Skin epidermis (tissue), 12 donors: ENCODE data around the gene NECTIN2.
"Not testable (repeated sequence)": the region's sequence is repeated elsewhere in the genome, so short reads cannot be mapped to it uniquely, and the experiment has no call there.

Experiments used
- H3K27ac ChIP-seq, 21 experiments: fragments of 200-600 bp; sonication (generic) in 11 of 21; one replicate each; pipeline ENCODE4 v1.5.0; 2020; ENCODE audit warnings: mild to moderate bottlenecking in 3 of 21, inconsistent platforms in 2 of 21, moderate library complexity in 2 of 21
- H3K4me3 ChIP-seq, 7 experiments: fragments of 200-600 bp; sonication (generic) in 2 of 7; one replicate each; pipeline ENCODE4 v1.5.0; 2020; ENCODE audit warnings: inconsistent platforms in 2 of 7, mild to moderate bottlenecking in 2 of 7, moderate library complexity in 1 of 7

NECTIN2 gene

DNA sequence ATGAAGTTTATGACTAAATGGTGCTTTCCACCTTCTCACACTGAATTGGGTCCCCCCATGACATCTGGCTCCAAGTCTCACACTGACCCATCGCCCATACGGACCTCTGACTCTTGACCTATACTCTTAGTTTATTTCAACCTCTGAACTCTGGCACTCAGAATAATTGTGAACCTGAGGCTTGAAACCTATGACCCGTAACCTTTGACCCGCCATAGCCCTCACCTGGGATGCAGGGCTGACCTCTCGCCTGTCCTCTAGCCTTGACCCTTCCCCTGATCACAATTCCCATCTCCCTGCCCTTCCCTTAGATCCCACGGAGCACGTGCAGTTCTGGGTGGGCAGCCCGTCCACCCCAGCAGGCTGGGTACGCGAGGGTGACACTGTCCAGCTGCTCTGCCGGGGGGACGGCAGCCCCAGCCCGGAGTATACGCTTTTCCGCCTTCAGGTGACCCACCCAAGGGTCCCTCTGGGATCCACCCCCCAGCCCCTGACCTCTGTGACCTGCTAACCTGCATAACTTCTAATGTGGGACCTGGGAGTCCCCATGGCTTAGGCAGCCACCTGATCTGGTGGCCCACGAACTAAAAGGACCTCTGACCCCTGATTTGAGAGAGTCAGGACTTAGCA is 32.1 kb upstream of the NECTIN2 start:
- Histone ChIP-seq H3K4me3 (no peak overlapping the region), H3K27ac (no peak overlapping the region)

DNA sequence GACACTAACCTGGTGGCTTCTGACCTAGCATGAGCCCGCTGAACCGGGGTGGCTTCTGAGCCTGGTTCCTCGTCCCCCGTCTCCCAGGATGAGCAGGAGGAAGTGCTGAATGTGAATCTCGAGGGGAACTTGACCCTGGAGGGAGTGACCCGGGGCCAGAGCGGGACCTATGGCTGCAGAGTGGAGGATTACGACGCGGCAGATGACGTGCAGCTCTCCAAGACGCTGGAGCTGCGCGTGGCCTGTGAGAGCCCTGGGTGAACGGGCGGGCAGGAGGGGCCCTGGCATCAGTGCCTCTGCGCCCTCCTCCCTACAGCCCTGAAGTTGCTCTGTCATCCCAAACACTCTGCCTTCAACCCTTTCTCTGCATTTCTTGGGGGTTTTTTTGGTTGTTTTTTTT is 31.6 kb upstream of the NECTIN2 start:
- H3K27ac ChIP-seq: no peak overlapping the region

DNA sequence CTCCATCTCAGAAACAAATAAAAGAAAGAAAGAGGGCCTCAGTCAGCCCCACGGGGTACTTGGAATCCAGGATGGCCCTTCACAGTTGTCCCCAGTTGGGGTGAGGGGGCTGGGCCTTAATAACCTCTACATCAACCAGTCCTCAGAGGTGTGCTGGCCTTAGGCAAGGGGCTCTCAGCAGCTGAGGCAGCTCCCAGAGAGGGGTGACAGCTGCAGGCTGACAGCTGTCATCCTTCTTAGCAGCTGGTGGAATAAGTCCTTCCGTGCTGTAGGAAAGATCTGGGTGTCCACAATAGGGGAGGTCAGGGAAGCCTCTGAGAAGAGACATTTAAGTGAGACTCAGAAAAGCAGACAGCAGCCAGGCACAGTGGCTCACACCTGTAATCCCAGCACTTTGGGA is 29.8 kb upstream of the NECTIN2 start:
- Histone ChIP-seq H3K4me3 (no peak overlapping the region), H3K27ac (no peak overlapping the region)

More for the DNA sequence above, 31.6 kb upstream of the NECTIN2 start:
- no peak overlapping the region for H3K4me3 ChIP-seq

DNA sequence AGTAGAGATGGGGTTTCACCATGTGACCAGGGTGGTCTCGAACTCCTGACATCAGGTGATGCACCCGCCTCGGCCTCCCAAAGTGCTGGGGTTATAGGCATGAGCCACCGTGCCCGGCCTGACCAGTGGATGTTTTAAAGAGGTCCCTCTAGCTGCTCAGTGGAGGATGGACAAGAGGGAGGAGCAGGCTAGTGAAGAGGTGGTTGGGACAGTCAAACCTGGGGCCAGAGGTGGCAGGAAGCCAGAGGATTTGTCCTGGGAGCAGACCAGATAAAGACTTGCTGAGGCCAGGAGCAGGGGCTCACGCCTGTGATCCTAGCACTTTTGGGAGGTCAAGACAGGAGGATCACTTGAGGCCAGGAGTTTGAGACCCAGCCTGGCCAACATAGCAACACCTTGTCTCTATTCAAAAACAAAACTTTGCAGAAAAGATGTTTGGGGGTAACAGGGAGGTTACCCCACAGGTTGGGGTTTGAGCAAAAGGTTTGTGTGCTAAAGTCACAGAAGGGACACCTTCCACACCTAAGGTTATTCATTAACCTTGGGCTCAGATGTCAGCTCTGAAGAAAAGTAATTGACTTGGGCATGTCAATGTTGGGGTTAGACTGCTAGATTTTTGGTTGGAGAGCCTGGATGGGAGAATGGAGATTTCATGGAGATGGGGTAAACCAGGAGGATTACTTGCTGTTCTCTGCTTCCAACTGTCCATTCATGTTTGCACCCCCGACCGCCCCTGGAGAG is 28.2 kb upstream of the NECTIN2 start:
- Histone ChIP-seq H3K27ac (no peak overlapping the region), H3K4me3 (no peak overlapping the region)

DNA sequence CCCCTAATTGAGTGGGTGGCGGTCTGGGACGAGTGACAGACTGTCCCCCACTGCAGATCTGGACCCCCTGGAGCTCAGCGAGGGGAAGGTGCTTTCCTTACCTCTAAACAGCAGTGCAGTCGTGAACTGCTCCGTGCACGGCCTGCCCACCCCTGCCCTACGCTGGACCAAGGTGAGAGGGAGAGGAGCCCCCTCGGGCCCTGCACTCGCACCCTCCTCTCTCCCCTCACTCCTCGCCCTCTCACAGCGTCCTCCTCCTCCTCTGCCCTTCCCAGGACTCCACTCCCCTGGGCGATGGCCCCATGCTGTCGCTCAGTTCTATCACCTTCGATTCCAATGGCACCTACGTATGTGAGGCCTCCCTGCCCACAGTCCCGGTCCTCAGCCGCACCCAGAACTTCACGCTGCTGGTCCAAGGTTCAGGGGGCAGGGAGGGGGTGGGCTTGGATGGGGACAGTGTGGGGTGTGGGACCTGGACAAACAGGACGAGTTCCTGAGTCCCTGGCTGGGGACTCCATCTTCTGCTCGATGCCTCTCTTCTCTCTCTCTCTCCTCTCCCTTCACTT is 27.5 kb upstream of the NECTIN2 start:
- no peak overlapping the region for H3K4me3 ChIP-seq

DNA sequence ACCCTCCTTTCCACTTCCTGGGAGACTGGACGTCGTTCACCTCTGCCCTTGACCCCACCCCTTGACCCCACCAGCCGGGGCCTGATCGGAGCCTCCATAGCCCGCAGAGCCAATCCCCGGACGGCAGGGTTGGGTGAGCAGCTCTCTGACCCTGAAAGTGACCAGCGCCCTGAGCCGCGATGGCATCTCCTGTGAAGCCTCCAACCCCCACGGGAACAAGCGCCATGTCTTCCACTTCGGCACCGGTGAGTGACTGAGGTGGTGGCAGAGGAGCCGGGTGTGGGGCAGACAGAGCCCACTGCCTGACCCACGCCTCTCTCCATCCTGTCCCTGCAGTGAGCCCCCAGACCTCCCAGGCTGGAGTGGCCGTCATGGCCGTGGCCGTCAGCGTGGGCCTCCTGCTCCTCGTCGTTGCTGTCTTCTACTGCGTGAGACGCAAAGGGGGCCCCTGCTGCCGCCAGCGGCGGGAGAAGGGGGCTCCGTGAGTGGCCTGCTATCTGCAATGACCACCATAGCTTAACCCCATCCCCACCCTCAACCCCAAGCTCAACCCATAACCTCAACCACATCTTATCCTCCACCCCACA is 26.8 kb upstream of the NECTIN2 start:
- Histone ChIP-seq H3K4me3 (no peak overlapping the region), H3K27ac (no peak overlapping the region)

More for the DNA sequence above, 27.5 kb upstream of the NECTIN2 start:
- H3K27ac ChIP-seq: no peak overlapping the region

DNA sequence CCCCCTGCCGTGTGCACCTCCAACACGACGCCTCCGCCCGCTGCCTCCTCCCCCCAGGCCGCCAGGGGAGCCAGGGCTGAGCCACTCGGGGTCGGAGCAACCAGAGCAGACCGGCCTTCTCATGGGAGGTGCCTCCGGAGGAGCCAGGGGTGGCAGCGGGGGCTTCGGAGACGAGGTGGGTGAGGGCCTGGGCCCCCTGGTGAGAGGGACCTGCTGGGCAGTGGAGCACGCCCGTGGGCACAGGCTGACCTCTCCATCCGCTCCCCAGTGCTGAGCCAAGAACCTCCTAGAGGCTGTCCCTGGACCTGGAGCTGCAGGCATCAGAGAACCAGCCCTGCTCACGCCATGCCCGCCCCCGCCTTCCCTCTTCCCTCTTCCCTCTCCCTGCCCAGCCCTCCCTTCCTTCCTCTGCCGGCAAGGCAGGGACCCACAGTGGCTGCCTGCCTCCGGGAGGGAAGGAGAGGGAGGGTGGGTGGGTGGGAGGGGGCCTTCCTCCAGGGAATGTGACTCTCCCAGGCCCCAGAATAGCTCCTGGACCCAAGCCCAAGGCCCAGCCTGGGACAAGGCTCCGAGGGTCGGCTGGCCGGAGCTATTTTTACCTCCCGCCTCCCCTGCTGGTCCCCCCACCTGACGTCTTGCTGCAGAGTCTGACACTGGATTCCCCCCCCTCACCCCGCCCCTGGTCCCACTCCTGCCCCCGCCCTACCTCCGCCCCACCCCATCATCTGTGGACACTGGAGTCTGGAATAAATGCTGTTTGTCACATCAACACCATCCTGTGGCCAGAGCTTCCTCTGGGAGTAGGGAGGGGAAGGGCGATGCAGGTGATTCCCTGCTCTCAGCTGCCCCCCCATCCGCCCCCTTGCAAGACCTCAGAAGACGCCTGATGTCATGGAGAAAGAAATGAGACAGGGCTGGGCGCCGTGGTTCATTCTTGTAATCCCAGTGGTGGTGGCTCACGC is 25.2 kb upstream of the NECTIN2 start:
- H3K27ac ChIP-seq: peak overlapping the region in 3 of 21 experiments; percentile 54 to 62 (median 57)
- H3K4me3 ChIP-seq: no peak overlapping the region

DNA sequence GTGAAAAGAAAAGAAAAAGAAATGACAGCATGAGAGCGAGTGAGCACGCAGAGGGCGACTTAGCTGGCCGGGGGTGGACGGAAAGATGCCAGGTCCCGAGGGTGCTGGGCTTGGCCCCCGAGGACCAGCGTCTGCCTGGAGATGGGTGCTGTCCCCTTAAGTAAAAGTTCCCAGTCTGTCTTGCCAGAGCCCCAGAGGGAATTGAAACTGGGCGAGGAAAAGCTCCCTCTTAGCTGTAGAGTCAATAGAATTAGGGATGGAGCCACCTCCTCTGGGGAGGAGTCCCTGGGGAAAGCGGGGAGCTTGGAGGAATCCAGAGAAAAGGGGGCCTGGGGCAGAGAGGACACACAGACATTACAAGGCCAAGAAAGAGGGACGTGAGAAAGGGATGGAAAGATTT is 23.9 kb upstream of the NECTIN2 start:
- H3K27ac ChIP-seq: no peak overlapping the region
- no peak overlapping the region for H3K4me3 ChIP-seq

DNA sequence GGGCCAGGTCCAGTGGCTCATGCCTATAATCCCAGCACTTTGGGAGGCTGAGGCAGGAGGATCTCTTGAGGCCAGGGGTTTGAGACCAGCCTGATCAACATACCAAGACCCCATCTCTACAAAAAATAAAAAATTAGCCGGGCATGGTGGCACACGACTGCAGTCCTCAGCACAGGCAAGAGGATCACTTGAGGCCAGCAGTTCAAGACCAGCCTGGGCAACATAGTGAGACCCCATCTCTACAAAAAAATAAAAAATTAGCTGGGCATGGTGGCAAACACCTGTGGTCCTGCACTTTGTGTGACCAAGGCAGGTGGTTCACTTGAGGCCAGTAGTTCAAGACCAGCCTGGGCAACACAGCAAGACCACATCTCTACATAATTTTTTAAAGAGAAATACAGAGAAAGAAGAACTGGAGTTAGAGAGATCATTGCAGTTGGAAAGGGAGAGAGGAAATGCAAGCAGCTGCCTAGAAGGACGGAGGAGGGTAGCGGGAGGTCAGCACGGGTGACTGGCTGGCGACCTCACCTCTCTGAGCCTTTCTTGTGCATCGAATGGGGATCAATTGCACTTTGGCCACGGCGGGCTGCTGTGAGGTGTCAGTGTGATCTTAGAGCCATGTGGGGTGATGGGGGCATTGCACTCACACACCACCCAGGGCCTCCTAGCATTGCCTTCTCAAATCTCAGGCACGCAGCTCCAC is 23.3 kb upstream of the NECTIN2 start:
- Histone ChIP-seq H3K4me3 (no peak overlapping the region), H3K27ac (no peak overlapping the region)

DNA sequence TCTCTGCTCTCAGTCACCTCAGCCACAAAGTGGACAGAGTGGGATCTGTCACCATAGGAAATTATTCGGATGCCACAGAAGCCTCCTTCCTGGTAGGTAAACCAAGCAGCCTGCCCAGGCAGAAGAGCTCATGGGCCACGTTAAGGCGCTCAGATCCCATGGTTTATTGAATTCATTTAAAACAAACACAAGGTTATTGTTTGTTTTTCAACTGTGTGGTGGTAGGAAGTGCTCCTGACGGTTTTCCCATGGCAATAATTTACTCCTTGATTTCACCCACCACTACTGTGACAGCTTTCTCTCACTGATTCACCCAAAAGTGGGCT is 22.8 kb upstream of the NECTIN2 start:
- no peak overlapping the region for H3K27ac ChIP-seq
- H3K4me3 ChIP-seq: no peak overlapping the region

DNA sequence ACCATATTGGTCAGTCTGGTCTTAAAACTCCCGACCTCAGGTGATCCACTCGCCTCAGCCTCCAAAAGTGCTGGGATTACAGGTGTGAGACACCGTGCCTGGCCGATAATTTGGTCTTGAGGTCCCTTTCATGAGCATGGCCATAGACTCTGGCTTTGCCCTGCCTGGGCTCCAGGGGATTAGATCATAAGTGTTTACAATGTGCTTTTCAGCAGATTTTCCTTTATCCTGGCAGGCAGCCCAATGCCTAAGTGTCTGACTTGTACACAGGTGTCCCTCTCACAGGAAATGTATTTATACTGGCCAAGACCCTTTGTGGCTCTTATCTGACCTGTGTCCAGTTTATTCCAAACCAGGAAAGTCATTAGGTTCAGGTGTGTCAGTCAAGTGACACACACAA is 21.3 kb upstream of the NECTIN2 start:
- no peak overlapping the region for H3K27ac ChIP-seq

DNA sequence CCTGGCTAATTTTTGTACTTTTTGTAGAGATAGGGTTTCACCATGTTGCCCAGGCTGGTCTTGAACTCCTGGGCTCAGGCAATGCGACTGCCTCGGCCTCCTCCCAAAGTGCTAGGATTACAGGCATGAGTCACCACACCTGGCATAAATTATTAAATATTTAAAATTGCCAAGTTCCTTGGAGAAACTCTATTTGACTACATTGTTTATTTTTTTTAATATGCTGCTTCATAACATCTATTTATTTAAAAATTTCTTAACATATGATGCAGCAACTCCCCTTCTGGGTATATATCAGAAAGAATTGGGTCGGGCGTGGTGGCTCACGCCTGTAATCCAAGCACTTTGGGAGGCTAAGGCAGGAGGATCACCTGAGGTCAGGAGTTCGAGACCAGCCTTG is 13.2 kb upstream of the NECTIN2 start:
- not testable (repeated sequence) for H3K27ac ChIP-seq, H3K4me3 ChIP-seq

More for the DNA sequence above, 21.3 kb upstream of the NECTIN2 start:
- no peak overlapping the region for H3K4me3 ChIP-seq

DNA sequence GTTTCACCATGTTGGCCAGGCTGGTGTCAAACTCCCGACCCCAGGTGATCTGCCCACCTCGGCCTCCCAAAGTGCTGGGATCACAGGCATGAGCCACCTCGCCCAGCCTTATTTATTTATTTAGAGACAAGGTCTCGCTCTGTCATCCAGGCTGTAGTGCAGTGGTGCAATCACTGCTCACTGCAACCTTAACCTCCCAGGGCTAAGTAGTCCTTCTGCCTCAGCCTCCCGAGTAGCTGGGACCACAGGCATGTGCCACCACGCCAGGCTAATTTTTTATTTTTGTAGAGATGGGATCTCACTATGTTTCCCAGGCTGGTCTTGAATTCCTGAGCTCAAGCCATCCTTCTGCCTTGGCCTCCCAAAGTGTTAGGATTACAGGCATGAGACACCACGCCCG is 11.7 kb upstream of the NECTIN2 start:
- H3K4me3 ChIP-seq, H3K27ac ChIP-seq: not testable (repeated sequence)

DNA sequence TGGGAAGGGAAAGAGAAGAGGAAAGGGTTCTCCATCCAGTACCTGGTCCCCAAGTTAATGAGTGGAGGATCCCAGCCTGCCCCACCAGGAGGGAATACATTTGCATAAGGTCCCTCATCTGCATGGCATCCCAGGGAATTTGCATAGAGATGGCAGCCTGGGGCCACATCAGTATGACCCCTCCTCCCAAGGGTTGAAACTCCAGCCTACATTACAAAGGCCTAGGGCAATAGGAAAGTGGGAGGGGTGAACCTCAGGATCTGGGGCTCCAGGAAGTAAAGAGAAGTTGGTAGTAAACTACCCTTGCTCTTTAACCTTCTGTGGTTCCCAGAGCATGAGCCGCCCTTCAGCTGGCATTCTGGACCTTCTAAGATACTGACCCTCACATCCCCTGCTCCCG is 6.8 kb upstream of the NECTIN2 start:
- no peak overlapping the region for H3K4me3 ChIP-seq
- H3K27ac ChIP-seq: no peak overlapping the region

DNA sequence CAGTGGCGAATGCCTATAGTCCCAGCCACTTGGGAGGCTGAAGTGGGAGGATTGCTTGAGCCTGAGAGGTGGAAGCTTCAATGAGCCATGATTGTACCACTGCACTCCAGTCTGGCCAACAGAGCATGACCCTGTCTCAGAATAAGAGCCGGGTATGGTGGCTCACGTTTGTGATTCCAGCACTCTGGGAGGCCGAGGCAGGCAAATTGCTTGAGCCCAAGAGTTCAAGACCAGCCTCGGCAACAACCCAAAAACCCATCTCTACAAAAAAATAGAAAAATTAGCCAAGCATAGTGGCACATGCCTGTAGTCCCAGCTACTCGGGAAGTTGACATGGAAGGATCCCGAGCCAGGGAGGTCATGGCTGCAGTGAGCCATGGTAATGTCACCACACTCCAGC is 5.3 kb upstream of the NECTIN2 start:
- H3K27ac ChIP-seq: no peak overlapping the region
- H3K4me3 ChIP-seq: no peak overlapping the region

DNA sequence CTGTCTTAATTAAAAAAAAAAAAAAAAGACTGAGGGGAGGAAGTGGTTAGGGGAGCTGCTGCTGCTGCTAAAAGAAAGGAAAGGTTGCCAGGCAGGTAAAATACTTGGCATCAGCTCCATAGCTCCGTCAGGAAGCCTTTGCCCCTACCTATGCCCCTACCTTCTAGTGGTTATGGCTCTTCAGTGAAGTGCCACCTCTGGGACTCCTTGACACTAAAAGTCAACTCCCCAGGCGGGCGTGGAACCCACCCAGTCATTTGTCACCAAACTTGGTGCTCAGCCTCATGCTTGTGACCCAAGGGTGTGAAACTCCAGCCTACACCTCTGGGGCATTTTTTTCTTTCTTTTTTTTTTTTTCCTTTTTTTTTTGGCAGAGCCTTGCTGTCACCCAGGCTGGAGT is 4.9 kb upstream of the NECTIN2 start:
- H3K4me3 ChIP-seq: no peak overlapping the region
- no peak overlapping the region for H3K27ac ChIP-seq

DNA sequence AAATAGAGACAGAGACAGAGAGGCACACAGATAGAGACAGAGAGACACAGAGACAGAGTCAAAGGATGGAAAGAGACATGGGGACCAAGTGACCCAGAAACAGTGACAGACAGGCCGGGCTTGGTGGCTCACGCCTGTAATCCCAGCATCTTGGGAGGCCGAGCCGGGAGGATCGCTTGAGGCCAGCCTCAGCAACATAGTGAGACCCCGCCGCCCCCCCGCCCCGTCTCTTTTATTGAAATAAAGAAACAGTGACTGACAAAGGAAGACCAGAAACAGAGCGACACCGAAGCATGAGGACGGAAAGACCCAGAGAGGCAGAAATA is 848 bp upstream of the NECTIN2 start:
- peak overlapping the region in 12 of 21 experiments; percentile 5 to 97 (median 69) for H3K27ac ChIP-seq

DNA sequence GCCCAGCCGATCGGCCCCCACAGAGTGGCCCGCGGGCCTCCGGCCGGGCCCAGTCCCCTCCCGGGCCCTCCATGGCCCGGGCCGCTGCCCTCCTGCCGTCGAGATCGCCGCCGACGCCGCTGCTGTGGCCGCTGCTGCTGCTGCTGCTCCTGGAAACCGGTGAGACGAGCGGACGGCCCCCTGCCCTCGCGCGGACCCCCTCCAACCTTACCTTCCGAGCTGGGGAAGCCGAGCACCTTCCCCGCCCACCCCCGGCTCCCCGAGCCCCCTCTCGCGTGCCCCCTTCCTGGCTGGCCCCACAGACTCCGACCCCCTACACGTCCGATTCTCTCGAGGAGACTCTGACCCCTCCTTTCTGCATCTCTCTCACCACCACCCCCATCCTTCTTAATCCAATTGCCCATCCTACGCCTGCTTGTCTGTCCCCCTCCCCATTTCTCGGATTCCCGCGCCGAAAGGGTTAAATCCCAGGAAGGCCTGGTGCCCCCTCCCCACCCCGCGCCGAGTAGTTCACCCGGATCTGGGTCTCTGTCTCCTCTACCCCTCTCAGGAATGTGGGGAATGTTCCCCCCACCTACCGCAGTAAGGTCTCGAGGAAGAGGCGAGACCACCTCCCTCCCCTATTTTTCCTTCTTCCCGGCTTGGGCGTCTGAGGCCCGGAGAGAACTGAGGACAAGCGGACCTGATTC is 502 bp downstream of the NECTIN2 start:
- Histone ChIP-seq H3K27ac (peak overlapping the region; percentile 90 to 100 (median 96)), H3K4me3 (peak overlapping the region; percentile 72 to 94 (median 89))

More for the DNA sequence above, 848 bp upstream of the NECTIN2 start:
- H3K4me3 ChIP-seq: peak overlapping the region; percentile 72 to 94 (median 89)
